Glutamatergic neuron (in vitro differentiated cells): Measurements from ENCODE around the gene ARHGAP9. TPM values are rescaled to one million over a fixed set of nuclear protein-coding genes. Genes with fewer than 3 reads are reported as not detected.
A peak's percentile ranks its signal among the peaks of the same experiment; 100 is the strongest.

Experiments
- DNase-seq: peaks from one replicate; pipeline ENCODE4 v3.0.0; 2022
- H3K27ac Mint-ChIP-seq: one replicate; pipeline ENCODE4 v1.8.0; 2020; ENCODE audit warnings: mild to moderate bottlenecking, mixed read lengths, inconsistent platforms; ENCODE audit not compliant: unreplicated experiment
- H3K27me3 Mint-ChIP-seq: one replicate; pipeline ENCODE4 v1.8.0; 2020; ENCODE audit warnings: mild to moderate bottlenecking, moderate library complexity, mixed read lengths, inconsistent platforms; ENCODE audit not compliant: unreplicated experiment
- H3K36me3 Mint-ChIP-seq: one replicate; pipeline ENCODE4 v1.8.0; 2020; ENCODE audit warnings: mild to moderate bottlenecking, mixed read lengths, inconsistent platforms; ENCODE audit not compliant: unreplicated experiment
- H3K4me1 Mint-ChIP-seq: one replicate; pipeline ENCODE4 v1.8.0; 2020; ENCODE audit warnings: mild to moderate bottlenecking, low read depth, mixed read lengths, inconsistent platforms; ENCODE audit not compliant: unreplicated experiment
- H3K4me3 Mint-ChIP-seq: one replicate; pipeline ENCODE4 v1.8.0; 2020; ENCODE audit warnings: mild to moderate bottlenecking, mixed read lengths, inconsistent platforms; ENCODE audit not compliant: unreplicated experiment
- H3K9me3 Mint-ChIP-seq: one replicate; pipeline ENCODE4 v1.8.0; 2020; ENCODE audit warnings: mild to moderate bottlenecking, moderate library complexity, mixed read lengths, inconsistent platforms; ENCODE audit not compliant: unreplicated experiment
- CTCF ChIP-seq: fragments of 200-600 bp; sonication (generic); IDR thresholded peaks from one replicate; pipeline ENCODE4 v1.5.0; 2021; ENCODE audit not compliant: partially characterized antibody, unreplicated experiment
- total RNA-seq: library from RNA; stranded (reverse); fragmentation: NEBNext Ultra II Directional; extraction: Animal tissue kit (Norgen Biotek cat#: 25700); gene quantifications from one replicate; pipeline ENCODE4 v1.2.1, GENCODE V29; 2021; ENCODE audit not compliant: unreplicated experiment

The ARHGAP9 gene
- total RNA-seq, 1 donor from 2014 or later: 52.0 TPM

GRCh38 chr12:57465030-57465746, 14.5 kb downstream of the ARHGAP9 start:
- no peak for DNase-seq
- H3K9me3 Mint-ChIP-seq: peaks cover 10% of the 10 kb centered on the region
- peaks cover 8% of the 10 kb centered on the region for H3K4me1 Mint-ChIP-seq
- H3K36me3 Mint-ChIP-seq: peaks cover 5% of the 10 kb centered on the region
- no peak for TF ChIP-seq CTCF
- H3K27me3 Mint-ChIP-seq: peaks cover 23% of the 10 kb centered on the region
- no peak overlapping the region for H3K4me3 Mint-ChIP-seq
- H3K27ac Mint-ChIP-seq: no peak overlapping the region

GRCh38 chr12:57464569-57464968, 15.1 kb downstream of the ARHGAP9 start:
- no peak for TF ChIP-seq CTCF
- H3K27me3 Mint-ChIP-seq: peaks cover 23% of the 10 kb centered on the region
- H3K36me3 Mint-ChIP-seq: peaks cover 5% of the 10 kb centered on the region
- H3K4me3 Mint-ChIP-seq: peak overlapping the region; percentile 48
- H3K4me1 Mint-ChIP-seq: peaks cover 8% of the 10 kb centered on the region
- no peak overlapping the region for H3K27ac Mint-ChIP-seq
- H3K9me3 Mint-ChIP-seq: peaks cover 10% of the 10 kb centered on the region
- no peak for DNase-seq

- H3K4me3 Mint-ChIP-seq: peak overlapping the region; percentile 94
- peaks cover 28% of the 10 kb centered on the region for H3K27me3 Mint-ChIP-seq
- TF ChIP-seq CTCF: peak; percentile 37
- H3K4me1 Mint-ChIP-seq: peaks cover 15% of the 10 kb centered on the region
- H3K9me3 Mint-ChIP-seq: peaks cover 15% of the 10 kb centered on the region
- H3K36me3 Mint-ChIP-seq: peaks cover 5% of the 10 kb centered on the region
- DNase-seq: no peak
- peak overlapping the region; percentile 64 for H3K27ac Mint-ChIP-seq
Observed at GRCh38 chr12:57462912-57463253, 16.8 kb downstream of the ARHGAP9 start.

GRCh38 chr12:57462251-57462911, 17.3 kb downstream of the ARHGAP9 start:
- peak; percentile 93 for TF ChIP-seq CTCF
- DNase-seq: peak; percentile 94
- H3K9me3 Mint-ChIP-seq: peaks cover 17% of the 10 kb centered on the region
- H3K4me1 Mint-ChIP-seq: peaks cover 16% of the 10 kb centered on the region
- H3K27ac Mint-ChIP-seq: peak overlapping the region; percentile 96
- H3K27me3 Mint-ChIP-seq: peaks cover 28% of the 10 kb centered on the region
- peaks cover 5% of the 10 kb centered on the region for H3K36me3 Mint-ChIP-seq
- H3K4me3 Mint-ChIP-seq: peak overlapping the region; percentile 94

GRCh38 chr12:57461917-57462250, 17.8 kb downstream of the ARHGAP9 start:
- no peak for TF ChIP-seq CTCF
- Mint-ChIP-seq H3K27ac (peak overlapping the region; percentile 52), H3K9me3 (peaks cover 14% of the 10 kb centered on the region), H3K4me1 (peaks cover 16% of the 10 kb centered on the region), H3K4me3 (peak overlapping the region; percentile 94), H3K27me3 (peaks cover 25% of the 10 kb centered on the region), H3K36me3 (peaks cover under 1% of the 10 kb centered on the region)
- DNase-seq: no peak
